Rectal smooth muscle tissue (tissue), 1 donor: Measurements from ENCODE around the gene ASB6.
A peak's percentile ranks its signal among the peaks of the same experiment; 100 is the strongest.
"Not testable (repeated sequence)": the region's sequence is repeated elsewhere in the genome, so short reads cannot be mapped to it uniquely, and the experiment has no call there.

Source experiments
- H3K27ac ChIP-seq: one replicate; pipeline ENCODE4 v1.7.0; 2013; ENCODE audit warnings: low read depth, low read length, inconsistent platforms
- H3K27me3 ChIP-seq: one replicate; pipeline ENCODE4 v1.7.0; 2013; ENCODE audit warnings: low read length; ENCODE audit not compliant: control insufficient read depth, insufficient read depth
- H3K36me3 ChIP-seq: one replicate; pipeline ENCODE4 v1.7.0; 2013; ENCODE audit warnings: low read length; ENCODE audit not compliant: control insufficient read depth, insufficient read depth
- H3K4me1 ChIP-seq: one replicate; pipeline ENCODE4 v1.7.0; 2013; ENCODE audit warnings: low read length; ENCODE audit not compliant: control insufficient read depth, insufficient read depth
- H3K4me3 ChIP-seq: one replicate; pipeline ENCODE4 v1.7.0; 2013; ENCODE audit warnings: low read length
- H3K9ac ChIP-seq: one replicate; pipeline ENCODE4 v1.7.0; 2013; ENCODE audit warnings: low read length

ASB6 gene

GRCh38 chr9:129604766-129605163 is 37.2 kb downstream of the ASB6 start:
- H3K4me1 ChIP-seq, result no peaks in the 10 kb centered on the region
- no peak overlapping the region for H3K9ac ChIP-seq
- H3K27ac ChIP-seq, result no peak overlapping the region

GRCh38 chr9:129604056-129604765 is 37.7 kb downstream of the ASB6 start:
- Histone ChIP-seq H3K36me3 (no peaks in the 10 kb centered on the region), H3K4me3 (no peak overlapping the region), H3K4me1 (no peaks in the 10 kb centered on the region), H3K9ac (no peak overlapping the region), H3K27ac (no peak overlapping the region), H3K27me3 (no peaks in the 10 kb centered on the region)

More at GRCh38 chr9:129604766-129605163, 37.2 kb downstream of the ASB6 start:
- Histone ChIP-seq H3K4me3 (no peak overlapping the region), H3K36me3 (no peaks in the 10 kb centered on the region), H3K27me3 (no peaks in the 10 kb centered on the region)

GRCh38 chr9:129602598-129603415 is 39.1 kb downstream of the ASB6 start:
- Histone ChIP-seq H3K27ac (no peak overlapping the region), H3K4me1 (no peaks in the 10 kb centered on the region), H3K27me3 (no peaks in the 10 kb centered on the region), H3K36me3 (no peaks in the 10 kb centered on the region), H3K4me3 (no peak overlapping the region), H3K9ac (no peak overlapping the region)

- Histone ChIP-seq H3K27ac (no peak overlapping the region), H3K9ac (no peak overlapping the region), H3K4me1 (peaks cover 3% of the 10 kb centered on the region), H3K4me3 (no peak overlapping the region), H3K27me3 (no peaks in the 10 kb centered on the region), H3K36me3 (no peaks in the 10 kb centered on the region)
These were observed 40.8 kb downstream of the ASB6 start for GRCh38 chr9:129601082-129601674.

GRCh38 chr9:129598089-129598596 is 43.8 kb downstream of the ASB6 start:
- Histone ChIP-seq H3K4me1 (peaks cover 3% of the 10 kb centered on the region), H3K27ac (peak overlapping the region; percentile 87), H3K9ac (no peak overlapping the region), H3K27me3 (no peaks in the 10 kb centered on the region), H3K36me3 (no peaks in the 10 kb centered on the region), H3K4me3 (peak overlapping the region; percentile 61)

- no peaks in the 10 kb centered on the region for H3K36me3 ChIP-seq
- peak overlapping the region; percentile 69 for H3K9ac ChIP-seq
- H3K27me3 ChIP-seq, result no peaks in the 10 kb centered on the region
- peak overlapping the region; percentile 61 for H3K4me3 ChIP-seq
- peak overlapping the region; percentile 87 for H3K27ac ChIP-seq
- H3K4me1 ChIP-seq, result peaks cover 3% of the 10 kb centered on the region
These were observed 44.4 kb downstream of the ASB6 start for GRCh38 chr9:129597355-129598088.

- Histone ChIP-seq H3K36me3 (no peaks in the 10 kb centered on the region), H3K4me3 (peak overlapping the region; percentile 58), H3K9ac (no peak overlapping the region), H3K4me1 (peaks cover 3% of the 10 kb centered on the region), H3K27me3 (no peaks in the 10 kb centered on the region), H3K27ac (peak overlapping the region; percentile 87)
These were observed 45.2 kb downstream of the ASB6 start for GRCh38 chr9:129596541-129597331.

- H3K4me1 ChIP-seq, result peaks cover 3% of the 10 kb centered on the region
- no peaks in the 10 kb centered on the region for H3K27me3 ChIP-seq
- H3K27ac ChIP-seq, result no peak overlapping the region
- H3K4me3 ChIP-seq, result no peak overlapping the region
- H3K9ac ChIP-seq, result no peak overlapping the region
- no peaks in the 10 kb centered on the region for H3K36me3 ChIP-seq
These were observed 45.9 kb downstream of the ASB6 start for GRCh38 chr9:129595903-129596540.

- Histone ChIP-seq H3K27me3 (no peaks in the 10 kb centered on the region), H3K4me3 (no peak overlapping the region), H3K36me3 (no peaks in the 10 kb centered on the region), H3K9ac (no peak overlapping the region), H3K4me1 (peaks cover 3% of the 10 kb centered on the region), H3K27ac (no peak overlapping the region)
These were observed 46.6 kb downstream of the ASB6 start for GRCh38 chr9:129595311-129595741.

GRCh38 chr9:129594632-129595031 is 47.3 kb downstream of the ASB6 start:
- Histone ChIP-seq H3K36me3 (no peaks in the 10 kb centered on the region), H3K4me1 (peaks cover 3% of the 10 kb centered on the region), H3K27ac (no peak overlapping the region), H3K4me3 (no peak overlapping the region), H3K9ac (no peak overlapping the region), H3K27me3 (no peaks in the 10 kb centered on the region)

GRCh38 chr9:129592790-129593189 is 49.2 kb downstream of the ASB6 start:
- not testable (repeated sequence) for H3K4me1 ChIP-seq, H3K36me3 ChIP-seq, H3K9ac ChIP-seq, H3K4me3 ChIP-seq, H3K27me3 ChIP-seq, H3K27ac ChIP-seq
